NCI-H446 (cell line): Measurements from ENCODE around the gene DENND4C.
"Not testable (repeated sequence)": the region's sequence is repeated elsewhere in the genome, so short reads cannot be mapped to it uniquely, and the experiment has no call there.

Experiments used
- DNase-seq, 2 experiments: peaks; one replicate each; lab custom pipeline; 2025; lab: John Stamatoyannopoulos, UW

The DENND4C gene

DNA sequence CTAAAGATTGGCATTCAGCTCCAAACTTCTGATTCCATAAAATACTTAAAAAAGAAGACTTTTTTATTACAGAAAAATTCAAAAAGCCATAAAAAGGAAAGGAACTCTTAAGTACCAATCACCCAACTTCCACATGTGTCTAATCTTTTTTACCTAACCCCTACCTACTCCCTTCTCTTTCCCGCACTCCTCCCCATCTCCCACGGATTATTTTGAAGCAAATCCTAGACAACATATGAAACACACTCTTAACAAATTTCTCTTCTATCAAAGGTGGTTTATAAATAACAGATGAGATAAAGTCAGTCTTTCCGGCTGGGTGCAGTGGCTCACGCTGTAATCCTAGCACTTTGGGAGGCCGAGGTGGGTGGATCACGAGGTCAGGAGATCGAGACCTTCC lies 5.9 kb upstream of the DENND4C start:
- DNase-seq = no peak

DNA sequence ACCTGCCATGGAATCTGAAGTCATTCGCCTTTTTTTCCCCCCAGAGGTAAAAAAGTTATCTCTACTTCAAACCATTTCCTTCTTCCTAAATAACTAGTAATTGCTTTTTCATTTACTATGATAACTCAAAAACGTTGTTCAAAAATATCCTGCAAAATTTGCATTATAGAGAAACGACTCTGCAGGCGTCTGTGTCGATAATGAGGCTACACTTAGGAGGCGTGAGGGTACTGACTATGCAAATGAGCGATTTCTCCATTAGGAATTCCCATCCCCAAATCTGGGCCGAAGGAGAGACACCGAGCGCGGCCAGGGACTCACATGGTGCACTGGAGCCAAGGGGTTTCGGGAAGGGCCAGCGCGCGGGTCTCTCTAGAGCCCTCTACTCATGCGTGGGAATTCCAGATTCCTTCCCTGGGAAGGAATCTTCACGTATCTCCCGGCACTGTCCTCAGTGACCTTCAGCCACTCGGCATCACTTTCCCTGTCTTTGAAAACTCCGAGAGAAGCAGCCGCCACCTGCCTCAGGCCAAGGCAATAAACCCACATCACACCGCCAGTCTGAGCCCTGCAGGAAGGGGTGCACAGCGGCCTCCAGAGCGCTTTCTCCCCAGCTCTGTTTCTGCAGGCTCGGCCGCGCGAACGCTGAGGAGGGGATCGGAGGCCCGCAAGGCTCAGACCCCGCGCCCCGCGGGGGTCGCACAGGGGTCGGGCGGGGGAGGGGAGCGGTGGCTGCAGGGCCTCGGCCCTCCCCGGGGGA lies 718 bp upstream of the DENND4C start:
- peak; percentile 64 to 78 for DNase-seq

DNA sequence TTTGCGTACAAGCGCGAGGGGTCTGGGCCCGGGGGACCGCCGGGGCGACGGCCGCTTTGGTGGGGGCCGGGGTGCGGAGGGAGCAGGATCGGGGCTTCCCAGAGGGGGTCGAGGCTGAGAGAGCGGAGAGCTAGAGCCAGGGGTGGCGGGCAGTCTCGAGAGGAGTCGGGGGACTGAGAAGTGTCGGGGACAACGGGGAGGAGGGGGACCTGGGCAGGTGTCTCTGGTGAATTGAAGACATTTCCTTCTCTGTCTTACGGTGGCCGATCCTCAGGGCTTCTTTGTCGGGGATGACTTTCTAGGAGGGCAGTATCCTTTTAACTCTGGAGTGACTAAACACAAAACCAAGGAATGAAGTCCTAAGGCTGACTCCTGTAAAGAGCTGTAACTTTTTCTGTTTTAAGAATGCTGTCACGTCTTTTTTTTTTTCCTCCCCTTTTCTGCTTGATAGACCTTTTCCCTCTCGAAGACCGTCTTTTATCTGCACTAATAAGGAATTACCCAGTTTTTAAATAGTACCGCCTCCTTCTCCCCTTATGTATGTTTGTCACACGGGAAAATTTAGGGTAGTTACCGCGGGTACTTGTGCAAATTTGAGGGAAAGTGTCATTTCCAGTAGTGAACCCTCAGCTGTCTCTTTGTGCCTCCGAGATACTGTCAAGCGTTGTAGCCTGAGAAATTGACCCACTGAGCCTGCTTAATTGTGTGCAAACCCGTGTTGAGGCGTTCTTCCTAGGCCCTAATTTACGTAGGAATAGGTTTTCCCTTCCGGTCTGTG lies 822 bp downstream of the DENND4C start:
- DNase-seq = peak in 1 of 2 experiments; percentile 13

DNA sequence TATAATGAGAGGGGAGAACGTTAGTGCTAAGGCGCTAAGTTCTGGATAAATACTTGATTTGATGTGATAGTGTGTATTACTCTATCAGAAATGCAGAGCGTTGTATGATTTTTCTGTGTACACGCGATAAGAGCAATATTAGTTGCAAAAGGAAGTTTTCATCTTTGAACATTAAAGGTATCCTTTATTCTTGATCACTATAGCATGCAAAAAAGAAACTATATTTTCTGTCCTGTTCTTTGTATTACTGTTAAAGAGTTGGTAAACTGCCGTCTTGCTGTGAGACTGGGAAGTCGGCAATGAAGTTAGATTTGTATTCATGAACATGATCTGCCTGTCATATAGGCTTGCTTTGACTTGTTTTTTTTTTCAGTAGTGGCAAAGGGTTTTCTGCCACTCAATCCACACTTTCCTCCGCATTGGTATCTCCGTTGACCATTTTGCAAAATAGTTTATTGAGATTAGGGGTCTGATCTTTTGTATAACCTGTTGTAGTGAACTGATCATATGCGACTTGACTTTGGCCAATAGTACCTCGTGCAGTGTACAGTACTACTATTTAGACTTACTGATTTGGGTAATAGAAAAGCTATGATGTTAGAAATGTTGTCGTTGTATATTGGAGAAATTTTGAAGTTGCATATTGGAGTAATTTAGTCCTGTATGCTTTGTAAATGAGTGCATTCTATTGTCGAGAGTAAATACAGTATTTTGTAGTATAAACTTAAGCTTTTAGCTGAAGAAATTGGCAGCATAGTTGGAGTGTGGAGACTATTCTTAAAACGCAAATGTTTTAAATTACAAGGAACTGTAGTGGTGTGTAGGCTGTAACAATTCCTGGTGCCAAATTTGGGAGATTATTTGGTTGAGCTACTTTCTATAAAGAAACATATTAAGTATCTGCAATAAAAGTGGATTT lies 1.7 kb downstream of the DENND4C start:
- DNase-seq = no peak

DNA sequence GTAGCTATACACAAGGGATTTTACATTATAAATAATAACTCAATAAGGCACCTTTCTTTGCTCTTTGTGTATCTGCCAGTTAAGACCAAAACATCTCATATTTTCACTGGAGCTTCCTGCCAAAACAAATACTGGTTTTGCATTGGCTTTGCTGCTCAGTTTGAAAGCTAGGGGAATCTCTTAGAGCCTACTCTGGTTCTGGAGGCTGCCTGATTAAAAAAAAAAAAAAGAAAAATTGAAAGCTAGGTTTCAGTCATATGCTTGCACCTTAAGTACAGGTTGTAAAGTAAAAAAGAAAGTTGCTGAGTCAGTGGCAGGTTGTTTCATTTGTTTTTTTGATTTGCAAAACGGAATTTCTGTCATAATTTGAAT lies 2.3 kb downstream of the DENND4C start:
- DNase-seq = peak; percentile 26 to 39

DNA sequence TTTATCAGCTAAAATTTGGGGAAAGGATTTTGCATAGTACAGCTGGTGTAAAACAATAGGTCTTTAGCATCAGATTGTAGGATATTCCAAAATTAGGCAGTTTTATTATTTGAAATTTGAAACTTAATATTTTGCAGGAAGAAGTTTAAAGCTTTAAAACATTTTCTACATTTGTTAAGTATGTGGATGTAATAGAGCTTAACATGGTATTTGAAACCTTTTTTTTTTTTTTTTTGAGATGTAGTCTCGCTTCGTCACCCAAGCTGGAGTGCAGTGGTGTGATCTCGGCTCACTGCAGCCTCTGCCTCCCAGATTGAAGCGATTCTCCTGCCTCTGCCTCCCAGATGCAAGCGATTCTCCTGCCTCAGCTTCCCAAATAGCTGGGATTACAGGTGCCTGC lies 2.9 kb downstream of the DENND4C start:
- DNase-seq = no peak

DNA sequence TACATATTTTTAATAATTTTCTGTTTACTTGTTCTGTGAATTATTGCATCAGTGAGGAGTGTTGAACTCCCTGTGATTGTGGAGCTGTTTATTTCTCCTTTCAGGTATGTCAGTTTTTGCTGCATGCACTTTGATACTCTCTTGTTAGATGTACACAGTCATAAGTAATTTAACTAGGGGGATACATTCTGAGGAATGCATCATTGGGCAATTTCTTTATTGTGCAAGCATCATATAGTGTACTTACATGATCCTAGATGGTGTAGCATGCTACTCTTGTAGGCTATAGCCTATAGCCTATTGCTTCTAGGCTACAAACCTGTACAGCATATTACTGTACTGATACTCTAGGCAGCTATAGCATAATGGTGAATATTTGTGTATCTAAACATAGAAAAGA lies 9.5 kb downstream of the DENND4C start:
- no peak for DNase-seq

DNA sequence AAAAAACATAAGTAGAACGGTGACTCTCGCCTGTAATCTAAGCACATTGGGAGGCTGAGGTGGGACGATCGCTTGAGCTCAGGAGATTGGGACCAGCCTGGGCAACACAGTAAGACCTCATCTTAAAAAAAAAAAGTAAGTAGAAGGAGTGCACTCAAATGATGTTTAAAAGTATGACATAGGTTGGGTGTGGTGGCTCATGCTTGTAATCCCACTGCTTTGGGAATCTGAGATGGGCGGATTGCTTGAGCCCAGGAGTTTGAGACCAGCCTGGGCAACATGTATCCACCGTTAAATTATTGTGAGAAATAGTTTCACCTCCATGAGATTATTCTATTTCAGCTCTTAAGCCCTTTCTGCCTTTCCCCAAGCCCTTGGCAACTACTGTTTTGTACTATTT lies 11.2 kb downstream of the DENND4C start:
- DNase-seq = no peak

DNA sequence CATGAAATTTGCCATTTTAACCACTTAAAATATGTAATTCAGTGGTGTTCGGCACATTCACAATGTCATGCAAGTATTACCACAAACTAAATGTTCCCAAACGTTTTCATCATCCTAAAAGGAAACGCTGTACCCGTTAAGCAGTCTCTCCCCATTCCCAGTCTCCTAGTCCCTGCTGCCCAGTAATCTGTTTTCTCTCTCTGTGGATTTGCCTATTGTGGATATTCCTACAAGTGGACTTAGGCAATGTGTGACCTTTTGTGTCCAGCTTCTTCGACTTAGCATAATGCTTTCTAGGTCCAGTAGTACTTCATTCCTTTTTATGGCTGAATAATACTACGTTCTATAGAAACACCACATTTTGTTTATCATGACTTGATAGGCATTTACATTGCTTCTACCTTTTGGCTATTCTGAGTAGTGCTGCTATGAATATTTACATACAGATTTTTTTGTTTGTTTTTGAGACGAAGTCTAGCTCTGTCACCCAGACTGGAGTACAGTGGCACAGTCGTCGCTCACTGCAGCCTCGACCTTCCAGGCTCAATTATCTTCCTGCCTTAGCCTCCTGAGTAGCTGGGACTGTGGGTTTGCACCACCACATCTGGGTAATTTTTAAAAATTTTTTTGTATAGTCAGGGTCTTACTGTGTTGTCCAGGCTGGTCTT lies 13.0 kb downstream of the DENND4C start:
- DNase-seq = no peak

DNA sequence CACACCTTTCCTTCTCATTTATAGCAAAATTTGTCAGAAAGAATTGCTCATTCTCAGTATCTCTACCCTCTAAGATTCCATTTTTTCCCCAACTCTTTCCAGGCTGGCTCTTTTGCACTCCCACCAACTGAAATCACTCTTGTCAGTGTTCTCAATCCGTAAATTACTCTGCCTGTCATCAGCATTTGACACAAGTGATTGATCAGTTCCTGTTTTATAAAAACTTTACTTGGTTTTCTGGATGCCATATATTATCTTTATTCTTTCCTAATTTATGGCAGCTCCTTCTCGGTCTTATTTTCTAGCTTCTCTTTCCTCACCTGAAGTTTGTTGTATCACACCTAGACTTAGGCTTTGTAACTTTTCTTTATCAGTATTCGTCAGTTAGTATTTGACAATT lies 16.4 kb downstream of the DENND4C start:
- no peak for DNase-seq

DNA sequence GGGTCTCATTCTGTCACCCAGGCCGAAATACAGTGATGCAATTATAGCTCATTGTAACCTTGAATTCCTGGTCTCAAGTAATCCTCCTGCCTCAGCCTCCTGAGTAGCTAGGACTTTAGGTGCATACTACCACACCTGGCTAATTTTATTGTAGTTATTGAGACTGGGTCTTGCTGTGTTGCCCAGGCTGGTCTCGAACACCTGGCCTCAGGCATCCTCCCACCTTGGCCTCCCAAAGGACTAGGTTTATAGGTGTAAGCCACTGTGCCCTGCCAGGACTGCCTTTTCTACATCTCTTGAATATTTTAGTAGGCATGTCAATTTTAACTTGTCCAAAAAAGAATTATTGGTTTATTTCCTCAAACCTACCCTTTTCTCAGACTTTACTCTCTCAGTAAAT lies 16.9 kb downstream of the DENND4C start:
- no peak for DNase-seq

DNA sequence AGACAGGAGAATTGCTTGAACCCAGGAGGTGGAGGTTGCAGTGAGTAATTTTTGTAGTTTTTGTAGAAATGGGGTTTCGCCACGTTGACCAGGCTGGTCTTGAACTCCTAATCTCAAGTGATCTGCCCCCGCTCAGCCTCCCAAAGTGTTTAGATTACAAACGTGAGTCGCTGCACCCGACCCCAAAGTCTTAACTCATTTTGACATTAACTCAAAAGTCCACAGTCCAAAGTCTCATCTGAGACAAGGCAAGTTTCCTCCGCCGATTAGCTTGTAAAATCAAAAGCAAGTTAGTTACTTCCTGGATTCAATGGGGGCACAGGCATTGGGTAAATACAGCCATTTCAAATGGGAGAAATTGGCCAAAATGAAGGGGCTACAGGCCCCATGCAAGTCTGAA lies 19.9 kb downstream of the DENND4C start:
- not testable (repeated sequence) for DNase-seq

DNA sequence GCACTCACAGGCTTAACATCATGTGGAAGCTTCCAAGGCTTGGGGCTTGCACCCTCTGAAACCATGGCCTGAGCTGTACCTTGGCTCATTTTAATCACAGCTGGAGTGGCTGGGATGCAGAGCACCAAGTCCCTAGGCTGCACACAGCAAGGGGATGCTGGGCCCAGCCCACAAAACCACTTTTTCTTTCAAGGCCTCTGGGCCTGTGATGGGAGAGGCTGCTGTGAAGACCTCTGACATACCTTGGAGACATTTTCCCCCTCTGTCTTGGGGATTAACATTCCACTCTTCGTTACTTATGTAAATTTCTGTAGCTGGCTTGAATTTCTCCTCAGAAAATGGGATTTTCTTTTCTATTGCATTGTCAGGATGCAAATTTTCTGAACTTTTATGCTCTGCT lies 20.7 kb downstream of the DENND4C start:
- not testable (repeated sequence) for DNase-seq

DNA sequence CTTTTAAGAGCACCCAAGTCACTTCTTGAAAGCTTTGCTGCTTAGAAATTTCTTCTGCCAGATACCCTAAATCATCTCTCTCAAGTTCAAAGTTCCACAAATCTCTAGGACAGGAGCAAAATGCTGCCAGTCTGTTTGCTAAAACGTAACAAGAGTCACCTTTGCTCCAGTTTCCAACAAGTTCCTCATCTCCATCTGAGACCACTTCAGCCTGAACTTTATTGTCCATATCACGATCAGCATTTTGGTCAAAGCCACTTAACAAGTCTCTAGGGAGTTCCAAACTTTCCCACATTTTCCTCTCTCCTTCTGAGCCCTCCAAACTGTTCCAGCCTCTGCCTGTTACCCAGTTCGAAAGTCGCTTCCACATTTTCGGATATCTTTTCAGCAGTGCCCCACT lies 21.1 kb downstream of the DENND4C start:
- not testable (repeated sequence) for DNase-seq

DNA sequence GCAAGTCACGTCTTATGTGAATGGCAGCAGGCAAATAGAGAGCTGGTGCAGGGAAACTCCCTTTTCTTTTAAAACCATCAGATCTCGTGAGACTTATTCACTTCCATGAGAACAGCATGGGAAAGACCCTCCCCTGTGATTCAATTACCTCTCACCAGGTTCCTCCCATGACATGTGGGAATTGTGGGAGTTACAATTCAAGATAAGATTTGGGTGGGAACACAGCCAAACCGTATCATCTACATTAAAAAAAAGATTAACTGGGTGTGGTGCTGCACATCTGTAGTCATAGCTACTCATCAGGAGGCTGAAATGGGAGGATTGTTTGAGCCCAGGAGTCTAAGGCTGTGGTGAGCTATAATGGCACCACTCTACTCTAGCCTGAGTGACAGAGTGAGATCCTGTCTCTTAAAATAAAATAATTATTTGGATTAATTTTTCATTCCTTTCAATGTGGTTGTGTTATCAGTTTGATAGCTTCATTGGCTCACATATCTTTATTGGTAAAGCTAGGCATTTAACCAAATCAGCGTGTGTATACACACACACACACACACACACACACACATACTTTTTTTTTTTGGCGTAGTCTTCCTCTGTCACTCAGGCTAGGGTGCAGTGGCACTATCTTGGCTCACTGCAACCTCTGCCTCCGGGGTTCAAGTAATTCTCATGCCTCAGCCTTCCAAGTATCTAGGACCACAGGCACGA lies 21.8 kb downstream of the DENND4C start:
- no peak for DNase-seq

DNA sequence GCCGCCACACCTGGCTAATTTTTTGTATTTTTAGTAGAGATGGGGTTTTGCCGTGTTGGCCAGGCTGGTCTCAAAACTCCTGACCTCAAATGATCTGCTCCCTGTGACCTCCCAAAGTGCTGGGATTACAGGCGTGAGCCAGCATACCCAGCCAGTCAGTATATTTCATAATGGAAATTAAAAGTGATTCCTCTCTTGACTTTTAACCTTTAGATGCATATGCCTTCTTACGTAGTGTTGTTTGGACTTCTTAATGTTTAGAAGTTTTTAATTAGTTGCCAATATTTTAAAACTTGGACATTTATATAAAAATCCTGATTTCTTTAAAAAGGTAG lies 22.4 kb downstream of the DENND4C start:
- DNase-seq = no peak

DNA sequence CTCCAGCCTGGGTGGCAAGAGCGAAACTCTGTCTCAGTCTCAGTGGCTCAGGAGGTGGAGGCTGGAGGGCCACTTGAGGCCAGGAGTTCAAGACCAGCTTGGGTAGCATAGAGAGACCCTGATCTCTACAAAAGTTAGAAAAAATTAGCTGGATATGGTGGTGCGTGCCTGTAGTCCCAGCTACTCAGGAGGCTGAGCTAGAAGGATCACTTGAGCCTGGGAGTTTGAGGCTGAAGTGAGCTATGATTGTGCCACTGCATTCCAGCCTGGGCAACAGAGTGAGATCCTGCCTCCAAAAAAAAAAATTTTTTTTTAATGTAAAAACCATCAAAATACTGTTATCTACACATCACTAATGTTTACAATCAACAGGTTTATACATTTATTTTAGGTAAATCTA lies 24.6 kb downstream of the DENND4C start:
- no peak for DNase-seq

DNA sequence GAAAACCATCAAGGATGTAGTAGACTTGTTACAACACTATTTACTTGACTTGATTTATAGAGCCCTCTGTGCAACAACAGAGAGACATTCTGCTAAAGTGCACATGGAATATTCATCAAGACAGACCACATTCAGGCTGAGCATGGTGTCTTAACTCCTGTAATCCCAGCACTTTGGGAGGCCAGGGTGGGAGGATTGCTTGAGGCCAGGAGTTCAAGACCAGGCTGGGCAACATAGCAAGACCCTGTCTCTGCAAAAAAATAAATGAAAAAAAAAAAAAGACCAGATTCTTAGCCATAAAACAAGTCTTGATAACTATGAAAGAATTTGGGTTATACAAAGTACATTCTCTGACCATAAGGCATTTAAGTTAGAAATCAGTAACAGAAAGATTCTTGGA lies 25.3 kb downstream of the DENND4C start:
- DNase-seq = no peak

DNA sequence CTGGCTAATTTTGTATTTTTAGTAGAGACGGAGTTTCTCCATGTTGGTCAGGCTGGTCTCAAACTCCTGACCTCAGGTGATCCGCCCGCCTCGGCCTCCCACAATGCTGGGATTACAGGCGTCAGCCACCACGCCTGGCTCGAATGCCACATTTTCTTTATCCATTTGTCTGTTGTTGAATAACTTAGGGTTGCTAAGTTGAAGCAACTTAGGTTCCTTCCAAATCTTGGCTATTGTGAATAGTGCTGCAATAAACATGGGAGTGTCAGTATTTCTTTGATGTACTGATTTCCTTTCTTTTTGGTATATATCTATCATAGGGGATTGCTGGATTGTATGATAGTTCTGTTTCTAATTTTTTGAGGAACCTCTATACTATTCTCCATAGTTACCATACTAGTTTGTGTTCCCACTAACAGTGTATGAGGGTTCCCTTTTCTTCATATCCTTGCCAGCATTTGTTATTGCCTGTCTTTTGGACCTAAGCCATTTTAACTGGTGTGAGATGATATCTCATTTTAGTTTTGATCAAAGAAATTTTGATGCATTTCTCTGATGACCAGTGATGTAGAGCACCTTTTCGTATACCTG lies 29.3 kb downstream of the DENND4C start:
- DNase-seq = not testable (repeated sequence)

DNA sequence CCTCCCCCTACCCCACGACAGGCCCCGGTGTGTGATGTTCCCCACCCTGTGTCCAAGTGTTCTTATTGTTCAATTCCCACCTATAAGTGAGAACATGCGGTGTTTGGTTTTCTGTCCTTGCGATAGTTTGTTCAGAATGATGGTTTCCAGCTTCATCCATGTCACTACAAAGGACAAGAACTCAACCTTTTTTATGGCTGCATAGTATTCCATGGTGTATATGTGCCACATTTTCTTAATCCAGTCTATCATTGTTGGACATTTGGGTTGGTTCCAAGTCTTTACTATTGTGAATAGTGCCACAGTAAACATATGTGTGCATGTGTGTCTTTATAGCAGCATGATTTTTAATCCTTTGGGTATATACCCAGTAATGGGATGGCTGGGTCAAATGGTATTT lies 35.1 kb downstream of the DENND4C start:
- not testable (repeated sequence) for DNase-seq

DNA sequence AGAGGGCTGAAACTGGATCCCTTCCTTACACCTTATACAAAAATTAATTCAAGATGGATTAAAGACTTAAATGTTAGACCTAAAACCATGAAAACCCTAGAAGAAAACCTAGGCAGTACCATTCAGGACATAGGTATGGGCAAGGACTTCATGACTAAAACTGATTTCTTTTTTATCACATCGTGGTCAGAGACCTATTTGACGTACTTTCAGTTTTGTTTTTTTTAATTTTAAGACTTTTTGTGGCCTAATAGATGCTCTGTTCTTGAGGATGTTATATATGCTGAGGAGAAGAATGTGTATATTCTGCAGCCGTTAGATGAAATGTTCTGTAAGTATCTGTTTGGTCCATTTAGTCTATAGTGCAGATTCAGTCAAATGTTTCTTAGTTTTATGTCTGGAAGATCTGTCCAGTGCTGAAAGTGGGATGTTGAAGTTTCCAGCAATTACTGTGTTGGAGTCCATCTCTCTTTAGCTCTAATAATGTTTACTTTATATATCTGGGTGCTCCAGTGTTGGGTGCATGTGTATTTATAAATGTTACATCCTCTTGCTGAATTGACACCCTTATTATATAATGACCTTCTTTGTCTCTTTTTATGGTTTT lies 36.4 kb downstream of the DENND4C start:
- not testable (repeated sequence) for DNase-seq
